SK-N-SH treated with all-trans-retinoic acid at 6 μM for 48 hours (cell line): Measurements from ENCODE around the gene LFNG.

ENCODE experiments used
- ATAC-seq: fragments of 200-7000 bp; cut with Tn5 transposase; 3 replicates; pipeline ENCODE4 v1.9.1; 2020; ENCODE audit warnings: mild to moderate bottlenecking, moderate library complexity
- BACH2 ChIP-seq: fragments of 250-450 bp; sonication (Bioruptor Pico); IDR thresholded peaks from 2 replicates; pipeline ENCODE4 v1.9.0; 2021; ENCODE audit warnings: mild to moderate bottlenecking, borderline replicate concordance
- CREB5 ChIP-seq: fragments of 250-450 bp; sonication (Bioruptor Pico); IDR thresholded peaks from 2 replicates; pipeline ENCODE4 v1.5.1; 2020; ENCODE audit warnings: low read depth, mild to moderate bottlenecking, moderate library complexity
- CSDC2 ChIP-seq: fragments of 250-450 bp; sonication (Bioruptor Pico); IDR thresholded peaks from 2 replicates; pipeline ENCODE4 v1.5.0; 2020; ENCODE audit warnings: mild to moderate bottlenecking, moderate library complexity
- CSRNP3 ChIP-seq: fragments of 250-450 bp; sonication (Bioruptor Pico); IDR thresholded peaks from 2 replicates; pipeline ENCODE4 v1.5.1; 2021; ENCODE audit warnings: mild to moderate bottlenecking, moderate library complexity
- ESRRG ChIP-seq: fragments of 250-450 bp; sonication (Bioruptor Pico); IDR thresholded peaks from 2 replicates; pipeline ENCODE4 v1.6.1; 2021; ENCODE audit warnings: mild to moderate bottlenecking
- GLIS3 ChIP-seq: fragments of 250-450 bp; sonication (Bioruptor Pico); IDR thresholded peaks from 2 replicates; pipeline ENCODE4 v1.5.0; 2020; ENCODE audit warnings: mild to moderate bottlenecking, moderate library complexity
- ISL1 ChIP-seq: fragments of 250-450 bp; sonication (Bioruptor Pico); IDR thresholded peaks from 2 replicates; pipeline ENCODE4 v2.1.2; 2022; ENCODE audit warnings: mild to moderate bottlenecking, moderate library complexity
- PATZ1 ChIP-seq: fragments of 250-450 bp; sonication (Bioruptor Pico); IDR thresholded peaks from 2 replicates; pipeline ENCODE4 v1.8.0; 2020; ENCODE audit warnings: mild to moderate bottlenecking, moderate library complexity, borderline replicate concordance
- POU6F1 ChIP-seq: fragments of 250-450 bp; sonication (Bioruptor Pico); IDR thresholded peaks from 2 replicates; pipeline ENCODE4 v1.8.0; 2021; ENCODE audit warnings: low read depth, mild to moderate bottlenecking, moderate library complexity, borderline replicate concordance
- TCF4 ChIP-seq: fragments of 250-450 bp; sonication (Bioruptor Pico); IDR thresholded peaks from 2 replicates; pipeline ENCODE4 v1.8.0; 2021; ENCODE audit warnings: mild to moderate bottlenecking, moderate library complexity, borderline replicate concordance
- TSHZ2 ChIP-seq: fragments of 250-450 bp; sonication (Bioruptor Pico); IDR thresholded peaks from 2 replicates; pipeline ENCODE4 v1.5.0; 2020; ENCODE audit warnings: mild to moderate bottlenecking, moderate library complexity
- ZNF70 ChIP-seq: fragments of 450-650 bp; formaldehyde crosslinking; IDR thresholded peaks from 2 replicates; pipeline ENCODE4 v1.5.0; 2020; ENCODE audit warnings: mild to moderate bottlenecking, moderate library complexity
- ZNF8 ChIP-seq: fragments of 450-650 bp; formaldehyde crosslinking; IDR thresholded peaks from 2 replicates; pipeline ENCODE4 v1.5.0; 2020; ENCODE audit warnings: mild to moderate bottlenecking, moderate library complexity

Gene LFNG

GRCh38 chr7:2507208-2507916 is 12.2 kb upstream of the LFNG start:
- no peak for TF ChIP-seq POU6F1 (CRISPR knock-in tag)
- no peak for TF ChIP-seq TCF4 (CRISPR knock-in tag)
- no peak for TF ChIP-seq CREB5 (CRISPR knock-in tag)
- TF ChIP-seq ESRRG (CRISPR knock-in tag) = no peak
- TF ChIP-seq TSHZ2 (CRISPR knock-in tag) = no peak
- no peak for TF ChIP-seq ZNF8 (CRISPR knock-in tag)
- no peak for TF ChIP-seq BACH2 (CRISPR knock-in tag)
- no peak for TF ChIP-seq ISL1
- TF ChIP-seq CSRNP3 (CRISPR knock-in tag) = no peak
- TF ChIP-seq ZNF70 (CRISPR knock-in tag) = no peak
- TF ChIP-seq, all 23 proteins: peak for 0
- ATAC-seq = no peak

- no peak for TF ChIP-seq GLIS3 (CRISPR knock-in tag)
- TF ChIP-seq PATZ1 (CRISPR knock-in tag) = no peak
- TF ChIP-seq ESRRG (CRISPR knock-in tag) = no peak
- no peak for TF ChIP-seq POU6F1 (CRISPR knock-in tag)
- TF ChIP-seq CREB5 (CRISPR knock-in tag) = no peak
- TF ChIP-seq TCF4 (CRISPR knock-in tag) = no peak
- TF ChIP-seq CSRNP3 (CRISPR knock-in tag) = no peak
- no peak for TF ChIP-seq ISL1
- TF ChIP-seq BACH2 (CRISPR knock-in tag) = no peak
- TF ChIP-seq CSDC2 (CRISPR knock-in tag) = no peak
- ATAC-seq = no peak
Measured at GRCh38 chr7:2507917-2508306, 11.7 kb upstream of the LFNG start.
